ENCODE measurements around the gene CASP10.
A peak's percentile ranks its signal among the peaks of the same experiment; 100 is the strongest.

Gene CASP10

GRCh38 chr2:201261471-201261870 lies 78.5 kb downstream of the CASP10 start:
- H3K27me3 ChIP-seq (ENCODE audit: insufficient read depth, poor library complexity, severe bottlenecking): no peaks in the 10 kb centered on the region
- H3K4me3 ChIP-seq (replicated peaks; ENCODE audit: insufficient read depth, low read length): peak overlapping the region; percentile 57
- TF ChIP-seq, protein P1, sequence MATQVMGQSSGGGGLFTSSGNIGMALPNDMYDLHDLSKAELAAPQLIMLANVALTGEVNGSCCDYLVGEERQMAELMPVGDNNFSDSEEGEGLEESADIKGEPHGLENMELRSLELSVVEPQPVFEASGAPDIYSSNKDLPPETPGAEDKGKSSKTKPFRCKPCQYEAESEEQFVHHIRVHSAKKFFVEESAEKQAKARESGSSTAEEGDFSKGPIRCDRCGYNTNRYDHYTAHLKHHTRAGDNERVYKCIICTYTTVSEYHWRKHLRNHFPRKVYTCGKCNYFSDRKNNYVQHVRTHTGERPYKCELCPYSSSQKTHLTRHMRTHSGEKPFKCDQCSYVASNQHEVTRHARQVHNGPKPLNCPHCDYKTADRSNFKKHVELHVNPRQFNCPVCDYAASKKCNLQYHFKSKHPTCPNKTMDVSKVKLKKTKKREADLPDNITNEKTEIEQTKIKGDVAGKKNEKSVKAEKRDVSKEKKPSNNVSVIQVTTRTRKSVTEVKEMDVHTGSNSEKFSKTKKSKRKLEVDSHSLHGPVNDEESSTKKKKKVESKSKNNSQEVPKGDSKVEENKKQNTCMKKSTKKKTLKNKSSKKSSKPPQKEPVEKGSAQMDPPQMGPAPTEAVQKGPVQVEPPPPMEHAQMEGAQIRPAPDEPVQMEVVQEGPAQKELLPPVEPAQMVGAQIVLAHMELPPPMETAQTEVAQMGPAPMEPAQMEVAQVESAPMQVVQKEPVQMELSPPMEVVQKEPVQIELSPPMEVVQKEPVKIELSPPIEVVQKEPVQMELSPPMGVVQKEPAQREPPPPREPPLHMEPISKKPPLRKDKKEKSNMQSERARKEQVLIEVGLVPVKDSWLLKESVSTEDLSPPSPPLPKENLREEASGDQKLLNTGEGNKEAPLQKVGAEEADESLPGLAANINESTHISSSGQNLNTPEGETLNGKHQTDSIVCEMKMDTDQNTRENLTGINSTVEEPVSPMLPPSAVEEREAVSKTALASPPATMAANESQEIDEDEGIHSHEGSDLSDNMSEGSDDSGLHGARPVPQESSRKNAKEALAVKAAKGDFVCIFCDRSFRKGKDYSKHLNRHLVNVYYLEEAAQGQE (IDR thresholded peaks at IDR 0.05; ENCODE audit: insufficient replicate concordance, low read depth): no peak
- TF ChIP-seq GABPA (IDR thresholded peaks at IDR 0.05; ENCODE audit: low read depth) (no peak), POLR2AphosphoS5 (IDR thresholded peaks at IDR 0.05; ENCODE audit: low read depth) (peak; percentile 22; the same call in 1 of the 2 replicates), SPI1 (IDR thresholded peaks at IDR 0.05; ENCODE audit: borderline replicate concordance, low read depth) (no peak)
- TF ChIP-seq, protein P2, sequence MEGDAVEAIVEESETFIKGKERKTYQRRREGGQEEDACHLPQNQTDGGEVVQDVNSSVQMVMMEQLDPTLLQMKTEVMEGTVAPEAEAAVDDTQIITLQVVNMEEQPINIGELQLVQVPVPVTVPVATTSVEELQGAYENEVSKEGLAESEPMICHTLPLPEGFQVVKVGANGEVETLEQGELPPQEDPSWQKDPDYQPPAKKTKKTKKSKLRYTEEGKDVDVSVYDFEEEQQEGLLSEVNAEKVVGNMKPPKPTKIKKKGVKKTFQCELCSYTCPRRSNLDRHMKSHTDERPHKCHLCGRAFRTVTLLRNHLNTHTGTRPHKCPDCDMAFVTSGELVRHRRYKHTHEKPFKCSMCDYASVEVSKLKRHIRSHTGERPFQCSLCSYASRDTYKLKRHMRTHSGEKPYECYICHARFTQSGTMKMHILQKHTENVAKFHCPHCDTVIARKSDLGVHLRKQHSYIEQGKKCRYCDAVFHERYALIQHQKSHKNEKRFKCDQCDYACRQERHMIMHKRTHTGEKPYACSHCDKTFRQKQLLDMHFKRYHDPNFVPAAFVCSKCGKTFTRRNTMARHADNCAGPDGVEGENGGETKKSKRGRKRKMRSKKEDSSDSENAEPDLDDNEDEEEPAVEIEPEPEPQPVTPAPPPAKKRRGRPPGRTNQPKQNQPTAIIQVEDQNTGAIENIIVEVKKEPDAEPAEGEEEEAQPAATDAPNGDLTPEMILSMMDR (IDR thresholded peaks at IDR 0.05; ENCODE audit: insufficient read depth, low read length): no peak
- peak overlapping the region; percentile 99 for H3K27ac ChIP-seq (replicated peaks)
- DNase-seq (ENCODE audit: low read depth in 1 of 2, low spot score in 1 of 2): peak in 1 of 2 experiments; percentile 36

- H3K4me3 ChIP-seq (replicated peaks; ENCODE audit: insufficient read depth, low read length): peak overlapping the region; percentile 57
Measured at GRCh38 chr2:201261906-201262305, 79.0 kb downstream of the CASP10 start.

GRCh38 chr2:201262718-201263117 lies 79.8 kb downstream of the CASP10 start:
- no peak overlapping the region for H3K27ac ChIP-seq (replicated peaks)

More at GRCh38 chr2:201261906-201262305, 79.0 kb downstream of the CASP10 start:
- H3K27me3 ChIP-seq (ENCODE audit: insufficient read depth, poor library complexity, severe bottlenecking): no peaks in the 10 kb centered on the region
- H3K27ac ChIP-seq (replicated peaks): peak overlapping the region; percentile 99
- peak; percentile 27; the same call in 1 of the 2 replicates for TF ChIP-seq SPI1 (IDR thresholded peaks at IDR 0.05; ENCODE audit: borderline replicate concordance, low read depth)
- no peak for TF ChIP-seq GABPA (IDR thresholded peaks at IDR 0.05; ENCODE audit: low read depth)
- TF ChIP-seq, protein P2 (IDR thresholded peaks at IDR 0.05; ENCODE audit: insufficient read depth, low read length): no peak
- no peak for TF ChIP-seq POLR2AphosphoS5 (IDR thresholded peaks at IDR 0.05; ENCODE audit: low read depth)
- TF ChIP-seq, protein P1 (IDR thresholded peaks at IDR 0.05; ENCODE audit: insufficient replicate concordance, low read depth): no peak
- DNase-seq (ENCODE audit: low read depth in 1 of 2, low spot score in 1 of 2): no peak

More at GRCh38 chr2:201262718-201263117, 79.8 kb downstream of the CASP10 start:
- H3K27me3 ChIP-seq (ENCODE audit: insufficient read depth, poor library complexity, severe bottlenecking): no peaks in the 10 kb centered on the region
- TF ChIP-seq, protein P1 (IDR thresholded peaks at IDR 0.05; ENCODE audit: insufficient replicate concordance, low read depth): no peak
- TF ChIP-seq, protein P2 (IDR thresholded peaks at IDR 0.05; ENCODE audit: insufficient read depth, low read length): no peak
- TF ChIP-seq POLR2AphosphoS5 (IDR thresholded peaks at IDR 0.05; ENCODE audit: low read depth) (no peak), GABPA (IDR thresholded peaks at IDR 0.05; ENCODE audit: low read depth) (no peak), SPI1 (IDR thresholded peaks at IDR 0.05; ENCODE audit: borderline replicate concordance, low read depth) (no peak)
- H3K4me3 ChIP-seq (replicated peaks; ENCODE audit: insufficient read depth, low read length): no peak overlapping the region
- no peak for DNase-seq (ENCODE audit: low read depth in 1 of 2, low spot score in 1 of 2)
